Epithelial cell of esophagus (primary cell): ENCODE measurements around the gene DHRS7.
"Not testable (repeated sequence)": the region's sequence is repeated elsewhere in the genome, so short reads cannot be mapped to it uniquely, and the experiment has no call there.

Experiments
- DNase-seq: peaks from one replicate; pipeline ENCODE4 v3.0.0; 2010; ENCODE audit warnings: low read depth
- H3K4me3 ChIP-seq: 2 replicates; pipeline ENCODE4 v1.5.1; 2011; ENCODE audit warnings: mild to moderate bottlenecking, low read length, control low read depth
- CTCF ChIP-seq: IDR thresholded peaks from 2 replicates; pipeline ENCODE4 v1.5.1; 2011; ENCODE audit warnings: low read depth, mild to moderate bottlenecking, low read length, control low read depth, inconsistent platforms; ENCODE audit not compliant: insufficient read depth; ENCODE audit errors: missing control alignments

DHRS7 gene

GRCh38 chr14:60107477-60107876 lies 57.7 kb downstream of the DHRS7 start:
- no peak for TF ChIP-seq CTCF
- H3K4me3 ChIP-seq = no peak overlapping the region
- DNase-seq = no peak

- DNase-seq = peak; percentile 30
- TF ChIP-seq CTCF = no peak
Measured at GRCh38 chr14:60106339-60106738, 58.9 kb downstream of the DHRS7 start.

GRCh38 chr14:60102389-60102788 lies 62.8 kb downstream of the DHRS7 start:
- no peak for TF ChIP-seq CTCF
- DNase-seq = no peak
- H3K4me3 ChIP-seq = no peak overlapping the region

More at GRCh38 chr14:60106339-60106738, 58.9 kb downstream of the DHRS7 start:
- H3K4me3 ChIP-seq = no peak overlapping the region

- H3K4me3 ChIP-seq = no peak overlapping the region
- no peak for TF ChIP-seq CTCF
- DNase-seq = peak; percentile 55
Measured at GRCh38 chr14:60101786-60102185, 63.4 kb downstream of the DHRS7 start.

- not testable (repeated sequence) for H3K4me3 ChIP-seq, DNase-seq
Measured at GRCh38 chr14:60099855-60100254, 65.3 kb downstream of the DHRS7 start.

GRCh38 chr14:60097974-60098373 lies 67.2 kb downstream of the DHRS7 start:
- no peak for DNase-seq
- no peak for TF ChIP-seq CTCF
- H3K4me3 ChIP-seq = no peak overlapping the region

GRCh38 chr14:60095781-60096450 lies 69.3 kb downstream of the DHRS7 start:
- peak; percentile 83 for DNase-seq
- no peak for TF ChIP-seq CTCF
- H3K4me3 ChIP-seq = no peak overlapping the region

GRCh38 chr14:60095231-60095630 lies 70.0 kb downstream of the DHRS7 start:
- DNase-seq = no peak
- no peak for TF ChIP-seq CTCF
- no peak overlapping the region for H3K4me3 ChIP-seq
